Activated CD4-positive, alpha-beta T cell treated with anti-CD3 and anti-CD28 coated beads, Interleukin-2, amount 50 U/mL, for 4 hours (primary cell): ENCODE results near the gene NME3.

Experiments used
- DNase-seq, 2 experiments: peaks; one replicate each; pipeline ENCODE4 v3.0.0-alpha.2; 2020

Gene NME3

DNA sequence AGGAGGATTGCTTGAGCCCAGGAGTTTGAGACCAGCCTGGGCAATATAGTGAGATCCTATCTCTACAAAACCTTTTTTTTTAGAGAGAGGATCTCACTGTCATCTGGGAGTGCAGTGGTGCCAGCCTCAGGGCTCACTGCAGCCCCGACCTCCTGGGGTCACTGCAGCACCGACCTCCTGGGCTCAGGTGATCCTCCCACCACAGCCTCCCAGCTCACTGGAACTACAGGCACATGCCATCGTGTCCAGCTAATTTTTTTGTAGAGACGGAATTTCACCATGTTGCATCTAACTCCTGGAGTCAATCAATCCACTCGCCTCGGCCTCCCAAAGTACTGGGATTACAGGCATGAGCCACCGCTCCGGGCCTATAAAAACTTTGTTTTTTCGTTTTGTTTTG is 50.0 kb downstream of the NME3 start:
- no peak for DNase-seq
